Glomerular visceral epithelial cell (primary cell): ENCODE measurements around the gene UBE2E3.
"Not testable (repeated sequence)": the region's sequence is repeated elsewhere in the genome, so short reads cannot be mapped to it uniquely, and the experiment has no call there.

Experiments used
- DNase-seq: peaks from one replicate; pipeline ENCODE4 v3.0.0-alpha.2; 2016; ENCODE audit errors: extremely low spot score

Gene UBE2E3

GRCh38 chr2:181073896-181074295 is 93.5 kb downstream of the UBE2E3 start:
- no peak for DNase-seq

GRCh38 chr2:181074457-181074856 is 94.1 kb downstream of the UBE2E3 start:
- peak; percentile 16 for DNase-seq

GRCh38 chr2:181076658-181077057 is 96.3 kb downstream of the UBE2E3 start:
- no peak for DNase-seq

- DNase-seq = peak; percentile 58
These were observed 96.8 kb downstream of the UBE2E3 start for GRCh38 chr2:181077128-181077709.

- no peak for DNase-seq
These were observed 102.7 kb downstream of the UBE2E3 start for GRCh38 chr2:181083140-181083539.

GRCh38 chr2:181085734-181086133 is 105.3 kb downstream of the UBE2E3 start:
- no peak for DNase-seq

GRCh38 chr2:181091920-181092319 is 111.5 kb downstream of the UBE2E3 start:
- DNase-seq = not testable (repeated sequence)

GRCh38 chr2:181095486-181095885 is 115.1 kb downstream of the UBE2E3 start:
- DNase-seq = no peak

- no peak for DNase-seq
These were observed 123.3 kb downstream of the UBE2E3 start for GRCh38 chr2:181103659-181104058.

- DNase-seq = peak; percentile 49
These were observed 124.2 kb downstream of the UBE2E3 start for GRCh38 chr2:181104512-181105115.

GRCh38 chr2:181105562-181105961 is 125.2 kb downstream of the UBE2E3 start:
- DNase-seq = no peak

- no peak for DNase-seq
These were observed 125.8 kb downstream of the UBE2E3 start for GRCh38 chr2:181106229-181106628.

- peak; percentile 69 for DNase-seq
These were observed 126.6 kb downstream of the UBE2E3 start for GRCh38 chr2:181106789-181107627.

GRCh38 chr2:181107628-181107945 is 127.2 kb downstream of the UBE2E3 start:
- no peak for DNase-seq

- DNase-seq = no peak
These were observed 130.7 kb downstream of the UBE2E3 start for GRCh38 chr2:181111059-181111458.

- no peak for DNase-seq
These were observed 132.5 kb downstream of the UBE2E3 start for GRCh38 chr2:181112916-181113315.
